Measurements from ENCODE around the gene AVPR2.

AVPR2 gene

DNA sequence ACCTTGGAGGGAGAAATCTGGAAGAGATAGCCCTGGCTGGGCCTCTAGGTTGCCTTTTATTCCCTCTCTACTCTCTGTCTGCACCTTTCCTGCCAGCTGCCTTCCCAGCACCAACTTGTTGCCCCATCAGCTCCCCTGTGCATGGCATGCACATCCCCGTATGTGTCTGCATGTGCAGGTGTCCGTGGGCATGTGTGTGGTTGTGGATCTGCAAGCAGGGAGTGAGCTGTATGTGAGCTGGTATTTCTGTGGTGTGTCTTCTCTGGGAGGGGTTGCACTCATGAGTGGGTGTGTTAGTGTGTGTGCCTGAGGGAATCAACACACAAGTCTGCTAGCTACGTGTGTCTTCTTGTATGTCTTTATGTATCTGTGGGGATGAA lies 28.4 kb upstream of the AVPR2 start:
- DNase-seq (ENCODE audit: low spot score in 2 of 2) (no peak), ATAC-seq (ENCODE audit: low read depth) (no peak)
- H3K4me3 Mint-ChIP-seq, result no peak overlapping the region
- no peaks in the 10 kb centered on the region for H3K9me3 Mint-ChIP-seq
- H3K4me1 Mint-ChIP-seq, result peaks cover 17% of the 10 kb centered on the region
- H3K27me3 Mint-ChIP-seq, result peaks cover 24% of the 10 kb centered on the region
- H3K36me3 Mint-ChIP-seq, result peaks cover 12% of the 10 kb centered on the region
- no peak overlapping the region for H3K27ac Mint-ChIP-seq

DNA sequence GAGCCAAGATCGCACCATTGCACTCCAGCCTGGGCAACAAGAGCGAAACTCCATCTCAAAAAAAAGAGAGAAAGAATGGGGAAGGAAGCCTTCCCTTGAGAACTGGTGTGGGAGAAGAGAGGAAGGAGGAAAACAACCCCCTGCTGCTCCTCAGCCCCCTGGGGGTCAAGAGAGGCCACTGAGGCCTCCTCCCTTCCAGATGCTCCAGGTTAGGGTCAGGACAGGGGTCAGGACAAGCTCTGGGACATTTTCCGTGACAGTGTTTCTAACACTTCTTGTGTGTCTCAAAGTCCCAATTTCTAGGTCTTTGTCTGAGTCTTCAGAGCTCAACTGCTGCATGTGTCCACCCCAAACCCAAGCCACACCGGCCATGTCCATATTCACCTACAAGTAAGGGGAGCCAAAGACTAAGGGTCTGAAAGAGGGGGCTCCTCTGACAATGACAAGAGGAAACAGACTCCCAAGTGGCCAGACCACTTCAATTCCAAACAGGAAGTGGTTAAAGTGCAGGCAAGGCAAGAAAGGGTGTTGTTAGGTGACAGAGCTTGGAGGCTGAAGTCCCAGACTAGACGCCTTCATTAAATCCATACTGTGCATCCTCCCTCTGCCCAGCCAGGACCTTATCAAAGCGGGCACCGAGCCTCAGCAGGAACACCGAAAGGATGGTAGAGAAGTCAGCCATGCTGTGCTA lies 26.8 kb upstream of the AVPR2 start:
- Mint-ChIP-seq H3K27ac (no peak overlapping the region), H3K9me3 (no peaks in the 10 kb centered on the region), H3K4me3 (no peak overlapping the region), H3K36me3 (peaks cover 9% of the 10 kb centered on the region), H3K27me3 (peaks cover 23% of the 10 kb centered on the region), H3K4me1 (peaks cover 20% of the 10 kb centered on the region)
- DNase-seq (ENCODE audit: low spot score in 2 of 2) (no peak), ATAC-seq (ENCODE audit: low read depth) (no peak)

DNA sequence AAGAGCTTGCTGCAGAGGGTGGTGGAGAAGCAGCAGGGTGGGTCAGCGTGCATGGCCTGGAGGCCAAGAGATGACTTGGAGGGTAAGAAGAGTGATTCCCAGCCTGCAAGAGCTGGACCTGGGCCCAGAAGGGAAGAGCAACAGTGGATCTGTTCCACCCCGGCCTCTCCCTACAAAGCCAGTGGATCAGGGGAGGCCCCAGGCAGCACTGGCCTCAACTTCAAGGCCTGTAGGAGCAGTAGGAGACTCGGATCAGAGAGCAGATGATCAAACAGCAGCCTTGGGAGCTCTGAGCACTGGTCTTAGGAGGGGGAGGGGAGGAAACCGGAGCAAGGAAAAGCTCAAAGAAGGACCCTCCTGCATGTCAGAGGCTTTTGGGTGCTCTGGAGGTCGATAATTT lies 26.1 kb upstream of the AVPR2 start:
- Mint-ChIP-seq H3K36me3 (peaks cover 11% of the 10 kb centered on the region), H3K27me3 (peaks cover 22% of the 10 kb centered on the region), H3K4me1 (peaks cover 20% of the 10 kb centered on the region), H3K27ac (no peak overlapping the region), H3K4me3 (no peak overlapping the region), H3K9me3 (no peaks in the 10 kb centered on the region)
- ATAC-seq (ENCODE audit: low read depth), result no peak
- DNase-seq (ENCODE audit: low spot score in 2 of 2), result no peak

DNA sequence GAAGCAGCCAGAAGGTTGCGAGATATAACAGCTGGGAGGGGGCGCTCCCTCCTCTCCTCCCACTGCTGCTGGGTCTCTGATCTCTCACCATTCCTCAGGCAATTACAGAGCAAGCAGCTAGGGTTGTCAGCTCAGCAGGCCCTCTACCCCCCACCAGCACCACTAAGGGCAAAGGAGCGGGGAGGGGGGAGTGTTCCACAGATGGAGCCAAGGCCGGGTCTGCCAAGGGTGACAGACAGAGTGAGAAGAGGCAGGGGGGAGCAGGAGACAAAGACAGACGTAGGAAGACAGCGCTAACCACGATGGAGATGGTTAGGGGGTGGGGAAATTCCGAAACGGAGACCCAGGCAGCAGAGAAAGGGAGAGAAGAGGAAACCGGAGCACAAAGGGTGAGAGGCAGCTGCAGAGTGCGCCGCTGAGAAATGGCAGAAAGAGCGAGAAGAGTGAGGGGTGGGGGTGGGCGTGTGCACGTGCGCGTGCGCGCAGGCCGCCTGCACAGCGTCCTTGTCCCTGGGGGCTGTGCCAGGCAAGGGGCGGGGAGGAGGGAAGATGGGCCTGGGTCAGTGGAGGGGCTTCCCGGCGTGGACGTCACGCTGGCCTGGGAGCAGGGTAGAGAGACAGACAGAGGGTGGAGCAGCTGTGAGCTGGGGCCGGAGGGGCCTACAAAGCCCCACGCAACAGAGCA lies 25.4 kb upstream of the AVPR2 start:
- peak overlapping the region; percentile 9 for H3K4me3 Mint-ChIP-seq
- H3K27ac Mint-ChIP-seq, result no peak overlapping the region
- ATAC-seq (ENCODE audit: low read depth) (peak; percentile 56), DNase-seq (ENCODE audit: low spot score in 2 of 2) (no peak)
- H3K9me3 Mint-ChIP-seq, result no peaks in the 10 kb centered on the region
- peaks cover 22% of the 10 kb centered on the region for H3K27me3 Mint-ChIP-seq
- peaks cover 20% of the 10 kb centered on the region for H3K4me1 Mint-ChIP-seq
- peaks cover 11% of the 10 kb centered on the region for H3K36me3 Mint-ChIP-seq

DNA sequence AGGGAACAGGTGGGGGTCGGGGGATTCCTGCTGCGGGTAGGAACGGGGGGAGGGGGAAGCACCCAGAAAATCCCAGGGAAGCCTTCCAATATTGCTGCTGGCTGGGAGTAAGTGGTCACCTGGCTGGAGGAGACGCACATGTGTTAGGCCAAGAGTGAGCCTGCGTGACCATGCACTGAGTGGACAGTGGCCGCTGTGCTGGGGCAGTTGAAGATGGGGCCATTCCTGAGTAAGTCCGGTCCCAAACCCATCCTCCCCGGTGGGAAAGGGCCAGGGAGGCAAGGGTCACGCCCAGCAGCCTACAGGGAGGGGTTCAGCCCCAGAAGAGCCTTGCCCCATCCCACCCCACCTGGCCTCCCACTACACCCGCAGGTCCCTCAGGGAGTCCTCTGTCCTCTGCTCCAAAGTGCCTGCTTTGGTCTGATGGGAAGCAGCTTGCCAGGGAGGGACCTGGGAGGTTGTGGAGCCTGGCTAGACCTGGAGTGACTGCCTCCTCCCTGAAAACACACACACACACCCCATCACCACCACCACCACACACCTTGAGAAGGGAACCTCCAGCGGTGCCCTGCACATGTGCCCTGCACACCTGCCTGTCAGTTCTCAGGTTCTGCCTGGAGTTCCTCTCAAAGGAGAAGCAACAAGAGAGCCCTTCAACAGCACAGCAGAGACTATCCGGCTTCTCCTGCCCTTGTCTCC lies 24.6 kb upstream of the AVPR2 start:
- Mint-ChIP-seq H3K4me3 (no peak overlapping the region), H3K27me3 (peaks cover 21% of the 10 kb centered on the region), H3K4me1 (peaks cover 18% of the 10 kb centered on the region), H3K36me3 (peaks cover 8% of the 10 kb centered on the region), H3K27ac (no peak overlapping the region), H3K9me3 (no peaks in the 10 kb centered on the region)
- DNase-seq (ENCODE audit: low spot score in 2 of 2), result no peak
- ATAC-seq (ENCODE audit: low read depth), result no peak

DNA sequence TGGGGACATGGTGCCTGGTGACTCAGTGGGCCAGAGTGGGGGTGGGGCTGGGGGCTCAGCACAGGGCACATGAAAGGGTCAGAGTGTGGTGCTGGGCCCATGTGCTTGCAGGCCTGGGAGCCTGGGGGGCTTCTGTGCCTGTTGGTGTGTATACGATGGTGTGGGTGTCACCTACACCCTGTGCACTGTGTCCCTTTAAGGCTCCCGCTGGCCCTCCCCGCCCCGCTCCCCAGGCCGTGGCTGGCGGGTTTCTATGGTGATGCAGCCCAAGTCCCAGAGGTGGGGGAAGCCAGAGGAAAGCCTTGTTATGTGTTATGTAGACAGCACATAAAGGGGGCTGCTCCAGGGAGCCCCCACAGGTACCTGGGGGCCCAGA lies 24.0 kb upstream of the AVPR2 start:
- peaks cover 18% of the 10 kb centered on the region for H3K27me3 Mint-ChIP-seq
- H3K27ac Mint-ChIP-seq, result no peak overlapping the region
- no peak overlapping the region for H3K4me3 Mint-ChIP-seq
- DNase-seq (ENCODE audit: low spot score in 2 of 2) (no peak), ATAC-seq (ENCODE audit: low read depth) (no peak)
- H3K36me3 Mint-ChIP-seq, result peaks cover 6% of the 10 kb centered on the region
- H3K9me3 Mint-ChIP-seq, result no peaks in the 10 kb centered on the region
- peaks cover 18% of the 10 kb centered on the region for H3K4me1 Mint-ChIP-seq

DNA sequence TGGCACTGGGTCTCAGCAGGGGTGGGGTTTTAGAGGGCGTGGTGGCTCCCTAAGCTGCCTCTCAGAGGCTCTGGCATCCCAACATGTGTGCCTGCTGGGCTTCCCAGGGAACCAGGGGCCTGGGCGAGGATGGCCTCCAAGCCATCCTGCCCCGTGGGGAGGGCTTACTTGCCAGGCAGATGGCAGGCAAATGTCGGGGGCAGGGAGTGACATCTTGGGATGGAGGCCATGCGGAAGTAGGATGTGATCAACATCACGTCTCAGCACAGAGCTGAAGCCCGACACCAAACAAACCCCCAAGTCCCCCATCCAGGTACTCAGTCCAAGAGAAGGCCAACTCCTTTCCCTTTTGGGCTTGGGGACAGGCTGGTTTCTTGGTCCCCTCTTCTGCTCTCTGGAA lies 23.2 kb upstream of the AVPR2 start:
- H3K4me3 Mint-ChIP-seq, result no peak overlapping the region
- H3K4me1 Mint-ChIP-seq, result peaks cover 15% of the 10 kb centered on the region
- H3K36me3 Mint-ChIP-seq, result peaks cover 6% of the 10 kb centered on the region
- H3K27me3 Mint-ChIP-seq, result peaks cover 15% of the 10 kb centered on the region
- no peak for ATAC-seq (ENCODE audit: low read depth)
- no peak for DNase-seq (ENCODE audit: low spot score in 2 of 2)
- H3K27ac Mint-ChIP-seq, result no peak overlapping the region
- no peaks in the 10 kb centered on the region for H3K9me3 Mint-ChIP-seq

DNA sequence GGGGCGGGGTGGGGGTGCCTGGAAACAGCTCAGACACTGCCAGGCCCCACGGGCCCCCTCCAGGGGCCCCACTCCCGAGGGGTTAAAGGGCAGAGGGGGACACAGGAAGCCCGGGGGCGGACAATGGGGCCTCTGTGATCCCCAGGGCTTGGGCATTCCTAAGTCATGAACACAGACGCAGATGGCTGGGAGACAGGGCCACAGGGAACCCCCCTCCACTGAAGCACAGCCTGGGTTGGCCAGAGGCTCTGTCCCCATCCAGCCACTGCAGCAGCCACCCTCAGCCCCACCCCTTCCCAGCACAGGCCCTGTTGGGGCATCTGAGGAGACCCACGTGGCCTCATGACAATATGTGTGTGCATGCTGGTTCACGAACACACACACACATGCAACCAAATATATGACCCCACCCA lies 22.4 kb upstream of the AVPR2 start:
- peaks cover 13% of the 10 kb centered on the region for H3K27me3 Mint-ChIP-seq
- H3K27ac Mint-ChIP-seq, result no peak overlapping the region
- ATAC-seq (ENCODE audit: low read depth) (no peak), DNase-seq (ENCODE audit: low spot score in 2 of 2) (no peak)
- H3K4me3 Mint-ChIP-seq, result no peak overlapping the region
- peaks cover 6% of the 10 kb centered on the region for H3K36me3 Mint-ChIP-seq
- no peaks in the 10 kb centered on the region for H3K9me3 Mint-ChIP-seq
- peaks cover 13% of the 10 kb centered on the region for H3K4me1 Mint-ChIP-seq

DNA sequence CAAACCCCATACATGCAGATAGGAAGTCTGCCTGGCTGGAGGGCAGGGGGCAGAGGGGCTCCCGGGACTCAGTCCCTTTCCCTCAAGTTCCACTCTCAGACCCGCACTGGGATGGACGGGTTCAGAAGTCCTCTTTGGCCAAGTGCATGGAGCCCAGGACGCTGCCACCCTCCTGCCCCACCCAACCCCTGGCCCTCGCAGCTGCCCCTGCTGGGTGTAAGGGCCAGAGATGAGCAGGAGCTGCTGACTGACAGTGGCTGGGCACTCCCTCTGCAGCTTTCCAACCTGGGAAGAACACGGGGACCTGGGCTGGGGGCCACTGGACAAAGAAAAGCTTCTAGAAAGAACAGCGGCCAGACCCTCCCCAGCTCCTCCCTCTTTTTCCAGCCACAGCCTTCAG lies 21.9 kb upstream of the AVPR2 start:
- H3K36me3 Mint-ChIP-seq, result peaks cover 6% of the 10 kb centered on the region
- no peak for DNase-seq (ENCODE audit: low spot score in 2 of 2)
- H3K27me3 Mint-ChIP-seq, result peaks cover 13% of the 10 kb centered on the region
- H3K4me1 Mint-ChIP-seq, result peaks cover 14% of the 10 kb centered on the region
- H3K27ac Mint-ChIP-seq, result no peak overlapping the region
- no peaks in the 10 kb centered on the region for H3K9me3 Mint-ChIP-seq
- ATAC-seq (ENCODE audit: low read depth), result no peak
- no peak overlapping the region for H3K4me3 Mint-ChIP-seq

DNA sequence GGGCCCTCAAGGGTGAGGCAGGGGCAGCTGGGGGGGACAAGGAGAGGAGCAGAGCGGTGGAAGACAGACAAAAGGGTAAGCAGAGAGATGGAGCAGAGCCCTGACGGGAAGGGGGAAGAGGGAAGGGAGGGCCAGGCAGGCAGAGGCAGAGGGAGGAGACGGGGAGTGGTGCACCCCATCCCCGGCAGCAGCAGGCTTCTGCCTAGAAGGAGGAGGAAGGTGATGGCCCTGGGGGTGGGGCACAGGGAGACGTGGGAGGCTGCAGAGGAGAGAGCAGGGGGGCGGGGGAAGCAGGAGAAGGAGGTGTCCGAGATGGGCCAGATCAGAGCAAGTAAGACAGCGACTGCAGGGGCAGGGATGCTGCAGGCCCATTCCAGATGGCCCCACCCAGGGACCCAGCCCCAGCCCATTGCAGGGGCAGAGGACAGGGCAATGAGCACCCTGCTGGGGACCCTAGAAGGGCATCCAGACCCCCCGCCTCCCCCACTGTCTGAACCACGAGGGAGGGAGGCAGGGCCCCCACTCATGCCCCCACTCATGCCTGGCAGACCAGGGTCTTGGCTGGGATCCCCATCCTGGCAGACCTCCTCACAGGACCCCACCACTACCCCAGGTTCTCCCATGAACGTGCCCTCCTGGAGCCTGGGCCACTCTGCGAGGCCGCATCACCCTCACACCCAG lies 21.2 kb upstream of the AVPR2 start:
- peaks cover 10% of the 10 kb centered on the region for H3K27me3 Mint-ChIP-seq
- H3K27ac Mint-ChIP-seq, result no peak overlapping the region
- peaks cover 17% of the 10 kb centered on the region for H3K4me1 Mint-ChIP-seq
- no peaks in the 10 kb centered on the region for H3K9me3 Mint-ChIP-seq
- DNase-seq (ENCODE audit: low spot score in 2 of 2), result no peak
- no peak overlapping the region for H3K4me3 Mint-ChIP-seq
- ATAC-seq (ENCODE audit: low read depth), result no peak
- H3K36me3 Mint-ChIP-seq, result peaks cover 6% of the 10 kb centered on the region

DNA sequence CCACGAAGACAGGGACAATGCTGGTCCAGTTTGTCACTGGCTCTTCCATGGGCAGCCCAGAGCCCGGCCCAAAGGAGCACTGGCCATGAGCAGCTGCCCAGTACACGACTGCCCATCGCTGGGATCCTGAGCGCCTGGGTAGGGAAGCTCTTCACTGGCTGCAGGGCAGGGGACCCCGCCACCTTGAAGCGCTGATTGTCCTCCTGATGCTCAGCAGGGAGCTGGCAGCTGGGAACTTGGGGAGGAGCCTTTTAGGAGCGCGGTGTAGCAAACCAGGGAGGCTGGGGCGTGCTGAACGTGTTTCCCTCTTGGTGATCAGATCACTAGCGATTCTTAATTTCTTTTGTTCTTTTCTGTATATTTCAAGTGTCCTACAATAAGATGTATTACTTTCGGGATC lies 20.3 kb upstream of the AVPR2 start:
- Mint-ChIP-seq H3K4me3 (peak overlapping the region; percentile 44), H3K36me3 (peaks cover 5% of the 10 kb centered on the region), H3K9me3 (no peaks in the 10 kb centered on the region), H3K27me3 (peaks cover 5% of the 10 kb centered on the region), H3K4me1 (peaks cover 16% of the 10 kb centered on the region), H3K27ac (no peak overlapping the region)
- DNase-seq (ENCODE audit: low spot score in 2 of 2) (no peak), ATAC-seq (ENCODE audit: low read depth) (no peak)

DNA sequence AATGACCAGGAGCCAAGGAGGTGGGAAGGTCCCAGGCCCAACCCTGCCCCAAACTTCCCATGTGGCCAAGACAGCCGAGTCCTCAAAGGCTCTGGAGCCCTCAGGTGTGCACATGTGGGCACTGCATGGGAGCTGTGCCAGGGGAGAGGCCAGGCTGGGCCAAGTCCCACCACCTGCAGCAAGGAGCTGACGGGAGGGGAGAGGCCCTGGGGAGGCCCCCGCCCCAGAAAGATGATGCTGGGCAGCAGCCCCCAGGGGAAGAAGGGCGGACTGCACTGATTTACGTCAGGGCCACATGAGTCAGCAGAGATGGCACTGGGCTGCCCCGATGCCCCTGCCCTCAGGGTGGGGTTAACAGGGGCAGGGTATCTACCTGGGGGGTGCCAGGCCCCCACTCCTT lies 19.9 kb upstream of the AVPR2 start:
- Mint-ChIP-seq H3K27me3 (peaks cover 4% of the 10 kb centered on the region), H3K9me3 (no peaks in the 10 kb centered on the region), H3K4me1 (peaks cover 15% of the 10 kb centered on the region), H3K27ac (no peak overlapping the region), H3K4me3 (no peak overlapping the region), H3K36me3 (peaks cover 4% of the 10 kb centered on the region)
- no peak for DNase-seq (ENCODE audit: low spot score in 2 of 2)
- ATAC-seq (ENCODE audit: low read depth), result no peak

DNA sequence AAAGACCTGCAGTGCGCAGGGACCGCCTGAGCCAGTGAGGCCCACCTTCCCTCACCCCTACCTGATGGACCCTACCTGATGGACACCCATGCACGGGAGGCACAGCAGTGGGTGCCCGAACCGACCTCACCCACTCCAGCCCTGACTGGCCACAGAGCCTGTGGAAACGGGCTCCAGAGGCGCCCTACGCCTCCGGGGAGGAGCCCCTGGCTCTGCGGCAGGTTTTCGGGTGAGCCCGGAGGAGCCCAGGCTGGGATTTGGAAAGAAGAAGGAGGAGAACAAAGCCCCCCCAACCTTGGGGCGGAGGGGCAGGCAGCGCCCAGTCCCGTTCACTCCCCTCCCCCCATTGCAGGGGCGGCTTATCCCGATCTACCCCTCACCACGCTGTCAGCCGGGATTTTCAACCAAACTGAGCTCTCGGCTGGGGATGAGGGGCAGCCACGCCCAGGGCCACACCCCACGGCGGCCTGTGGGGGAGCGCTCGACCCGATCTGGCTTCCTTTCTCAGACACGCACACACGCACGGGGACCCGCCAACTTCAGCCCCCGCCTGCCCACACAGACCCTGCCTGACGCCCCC lies 19.2 kb upstream of the AVPR2 start:
- H3K27ac Mint-ChIP-seq, result no peak overlapping the region
- H3K27me3 Mint-ChIP-seq, result peaks cover 5% of the 10 kb centered on the region

More for the DNA sequence above, 19.2 kb upstream of the AVPR2 start:
- ATAC-seq (ENCODE audit: low read depth), result peak; percentile 32
- DNase-seq (ENCODE audit: low spot score in 2 of 2), result no peak
- H3K4me3 Mint-ChIP-seq, result peak overlapping the region; percentile 49
- no peaks in the 10 kb centered on the region for H3K9me3 Mint-ChIP-seq
- H3K4me1 Mint-ChIP-seq, result peaks cover 15% of the 10 kb centered on the region
- H3K36me3 Mint-ChIP-seq, result peaks cover 4% of the 10 kb centered on the region
